Liver (tissue), 9 donors: Measurements from ENCODE around the gene SCAI. TPM values are rescaled to one million over a fixed set of nuclear protein-coding genes. Genes with fewer than 3 reads are reported as not detected.

Source experiments
- DNase-seq: peaks from one replicate; pipeline ENCODE4 v3.0.0-alpha.2; 2017; ENCODE audit warnings: low spot score
- H3K27ac ChIP-seq, 2 donors: one replicate each; pipeline ENCODE4 v1.7.0; 2013; ENCODE audit warnings: inconsistent platforms in 2 of 2, low read length in 2 of 2, control low read depth in 1 of 2, low read depth in 1 of 2, mild to moderate bottlenecking in 1 of 2
- H3K27me3 ChIP-seq, 4 donors: one replicate each; pipeline versions ENCODE4 v1.6.1 to v1.7.0; 2013; ENCODE audit warnings: low read length in 3 of 4, inconsistent platforms in 1 of 4, mild to moderate bottlenecking in 1 of 4, moderate library complexity in 1 of 4; ENCODE audit not compliant: control insufficient read depth in 4 of 4, insufficient read depth in 4 of 4
- H3K36me3 ChIP-seq, 4 donors: one replicate each; pipeline versions ENCODE4 v1.6.1 to v1.7.0; 2013; ENCODE audit warnings: low read length in 3 of 4, mild to moderate bottlenecking in 3 of 4, low read depth in 1 of 4, moderate library complexity in 1 of 4; ENCODE audit not compliant: control insufficient read depth in 4 of 4, insufficient read depth in 3 of 4
- H3K4me1 ChIP-seq, 4 donors: one replicate each; pipeline versions ENCODE4 v1.6.1 to v1.7.0; 2013; ENCODE audit warnings: low read length in 3 of 4, mild to moderate bottlenecking in 3 of 4, moderate library complexity in 1 of 4; ENCODE audit not compliant: control insufficient read depth in 4 of 4, insufficient read depth in 4 of 4
- H3K4me3 ChIP-seq, 3 donors: one replicate each; pipeline versions ENCODE4 v1.6.1 to v1.7.0; 2013; ENCODE audit warnings: low read length in 3 of 3, control low read depth in 1 of 3, low read depth in 1 of 3, mild to moderate bottlenecking in 1 of 3
- H3K9ac ChIP-seq, 2 donors: one replicate each; pipeline ENCODE4 v1.7.0; 2013; ENCODE audit warnings: low read length in 2 of 2, mild to moderate bottlenecking in 2 of 2, moderate library complexity in 2 of 2, control low read depth in 1 of 2, low read depth in 1 of 2
- H3K9me3 ChIP-seq, 4 donors: one replicate each; pipeline versions ENCODE4 v1.6.1 to v1.7.0; 2013; ENCODE audit warnings: low read length in 3 of 4; ENCODE audit not compliant: control insufficient read depth in 4 of 4
- EGR1 ChIP-seq, 2 donors: IDR thresholded peaks; 2 replicates each; pipeline ENCODE4 v1.6.1; 2016 to 2018; ENCODE audit warnings: antibody characterized with exemption in 2 of 2, low read depth in 2 of 2
- FOXA1 ChIP-seq: IDR thresholded peaks from 2 replicates; pipeline ENCODE4 v1.6.1; 2016; ENCODE audit warnings: antibody characterized with exemption
- FOXA2 ChIP-seq: IDR thresholded peaks from 2 replicates; pipeline ENCODE4 v1.6.1; 2016; ENCODE audit warnings: antibody characterized with exemption
- GABPA ChIP-seq, 2 donors: IDR thresholded peaks in 1 of 2; conservative IDR thresholded peaks in 1 of 2; 2 replicates each; pipeline ENCODE4 v1.6.1; 2016; ENCODE audit warnings: antibody characterized with exemption in 2 of 2, mild to moderate bottlenecking in 1 of 2, moderate library complexity in 1 of 2
- HNF4A ChIP-seq, 2 donors: conservative IDR thresholded peaks; 2 replicates each; pipeline ENCODE4 v1.6.1; 2016; ENCODE audit warnings: antibody characterized with exemption in 2 of 2, mild to moderate bottlenecking in 2 of 2
- HNF4G ChIP-seq: IDR thresholded peaks from 2 replicates; pipeline ENCODE4 v1.6.1; 2016; ENCODE audit warnings: antibody characterized with exemption
- JUND ChIP-seq, 2 donors: IDR thresholded peaks; 2 replicates each; pipeline ENCODE4 v1.6.1; 2016; ENCODE audit warnings: antibody characterized with exemption in 2 of 2
- RAD21 ChIP-seq, 2 donors: IDR thresholded peaks; 2 replicates each; pipeline ENCODE4 v1.6.1; 2016; ENCODE audit warnings: antibody characterized with exemption in 2 of 2, mild to moderate bottlenecking in 2 of 2
- RXRA ChIP-seq, 2 donors: IDR thresholded peaks; 2 replicates each; pipeline ENCODE4 v1.6.1; 2017 to 2018; ENCODE audit warnings: antibody characterized with exemption in 2 of 2, mild to moderate bottlenecking in 1 of 2
- SP1 ChIP-seq: IDR thresholded peaks from 2 replicates; pipeline ENCODE4 v1.6.1; 2018; ENCODE audit warnings: antibody characterized with exemption, mild to moderate bottlenecking
- TAF1 ChIP-seq: conservative IDR thresholded peaks from 2 replicates; pipeline ENCODE4 v1.6.1; 2016; ENCODE audit warnings: antibody characterized with exemption, mild to moderate bottlenecking
- YY1 ChIP-seq: IDR thresholded peaks from 2 replicates; pipeline ENCODE4 v1.6.1; 2016; ENCODE audit warnings: antibody characterized with exemption, mild to moderate bottlenecking
- WGBS: extraction: QIAGEN DNeasy Blood & Tissue Kit; methylation state at CpG from one replicate; pipeline ENCODE4 v1.1.7; 2013; 5-methylcytosine and 5-hydroxymethylcytosine counted together
- polyA plus RNA-seq, 2 donors: library from polyadenylated mRNA; stranded (reverse) in 1 of 2; unstranded in 1 of 2; fragments of 200-250 nt in 1 of 2; fragments of >200 nt in 1 of 2; fragmentation: Nextera tagmentation in 1 of 2; extraction: Ambion mirVana in 1 of 2; gene quantifications; one replicate each; pipeline versions ENCODE4 v1.2.1 to v1.2.3, GENCODE V29; 2013 to 2015
- total RNA-seq, 2 donors: library from RNA; depleted of rRNA; stranded (reverse); fragments of >200 nt; gene quantifications; one replicate each; pipeline ENCODE4 v1.2.3, GENCODE V29; 2014
- TF ChIP-seq, protein P1 (sequence below): IDR thresholded peaks from 2 replicates; pipeline ENCODE4 v1.6.1; 2016; ENCODE audit warnings: antibody characterized with exemption
- TF ChIP-seq, protein P2 (sequence below): fragments of 150-350 bp; IDR thresholded peaks from 2 replicates; pipeline ENCODE4 v1.5.1; 2017; ENCODE audit warnings: improper control_type of control experiment, low read depth, low read length; ENCODE audit not compliant: missing input control
- TF ChIP-seq, protein P3 (sequence below): IDR thresholded peaks from 2 replicates; pipeline ENCODE4 v1.6.1; 2016; ENCODE audit warnings: antibody characterized with exemption, mild to moderate bottlenecking
- TF ChIP-seq, protein P4 (sequence below): IDR thresholded peaks from 2 replicates; pipeline ENCODE4 v1.6.1; 2016; ENCODE audit warnings: antibody characterized with exemption
- TF ChIP-seq, protein P5 (sequence below): IDR thresholded peaks from 2 replicates; pipeline ENCODE4 v1.6.1; 2016; ENCODE audit warnings: antibody characterized with exemption
- donor health status: healthy.
- donor health status: healthy.
- donor health status: healthy.
- donor health status: healthy.
- donor health status: healthy.

The SCAI gene
- total and polyA plus RNA-seq, 4 donors = 0.24 to 5.3 (median 1.6) TPM

DNA sequence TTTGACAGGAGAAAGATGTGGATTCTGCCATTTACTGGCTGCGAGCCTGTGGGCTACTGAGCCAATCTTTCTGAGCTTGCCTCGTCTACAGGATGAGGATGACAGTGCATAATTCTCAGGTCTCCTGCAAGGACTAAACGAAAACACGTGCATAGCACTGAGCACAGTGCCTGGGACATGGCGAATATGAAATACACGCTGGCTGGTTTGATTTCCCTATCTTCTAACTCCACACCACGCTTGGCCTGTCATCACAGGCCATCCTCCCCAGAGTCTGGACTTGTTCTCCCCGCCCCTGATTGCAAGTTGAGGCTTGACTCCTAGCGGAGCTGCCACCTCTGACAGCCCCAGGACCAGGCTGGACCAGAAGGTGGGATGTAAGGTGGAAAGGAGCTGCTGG is 243.5 kb downstream of the SCAI start:
- Histone ChIP-seq H3K9me3 (no peaks in the 10 kb centered on the region), H3K27me3 (no peaks in the 10 kb centered on the region), H3K4me3 (no peak overlapping the region), H3K36me3 (peaks cover 11 to 36% (median 24%) of the 10 kb centered on the region in 4 donors), H3K9ac (no peak overlapping the region), H3K4me1 (no peaks in the 10 kb centered on the region), H3K27ac (no peak overlapping the region)
- TF ChIP-seq FOXA1 (no peak), SP1 (no peak), RXRA (IDR thresholded peaks at IDR 0.05) (no peak), EGR1 (IDR thresholded peaks at IDR 0.05; ENCODE audit: low read depth in 2 of 2) (no peak), TAF1 (no peak), JUND (IDR thresholded peaks at IDR 0.05) (no peak), YY1 (no peak), GABPA (IDR thresholded peaks at IDR 0.05 in 1 of 2, conservative IDR thresholded peaks at IDR 0.05 in 1 of 2) (no peak), FOXA2 (no peak), HNF4A (conservative IDR thresholded peaks at IDR 0.05) (no peak)
- TF ChIP-seq, protein P1, sequence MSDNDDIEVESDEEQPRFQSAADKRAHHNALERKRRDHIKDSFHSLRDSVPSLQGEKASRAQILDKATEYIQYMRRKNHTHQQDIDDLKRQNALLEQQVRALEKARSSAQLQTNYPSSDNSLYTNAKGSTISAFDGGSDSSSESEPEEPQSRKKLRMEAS = no peak
- TF ChIP-seq, protein P2, sequence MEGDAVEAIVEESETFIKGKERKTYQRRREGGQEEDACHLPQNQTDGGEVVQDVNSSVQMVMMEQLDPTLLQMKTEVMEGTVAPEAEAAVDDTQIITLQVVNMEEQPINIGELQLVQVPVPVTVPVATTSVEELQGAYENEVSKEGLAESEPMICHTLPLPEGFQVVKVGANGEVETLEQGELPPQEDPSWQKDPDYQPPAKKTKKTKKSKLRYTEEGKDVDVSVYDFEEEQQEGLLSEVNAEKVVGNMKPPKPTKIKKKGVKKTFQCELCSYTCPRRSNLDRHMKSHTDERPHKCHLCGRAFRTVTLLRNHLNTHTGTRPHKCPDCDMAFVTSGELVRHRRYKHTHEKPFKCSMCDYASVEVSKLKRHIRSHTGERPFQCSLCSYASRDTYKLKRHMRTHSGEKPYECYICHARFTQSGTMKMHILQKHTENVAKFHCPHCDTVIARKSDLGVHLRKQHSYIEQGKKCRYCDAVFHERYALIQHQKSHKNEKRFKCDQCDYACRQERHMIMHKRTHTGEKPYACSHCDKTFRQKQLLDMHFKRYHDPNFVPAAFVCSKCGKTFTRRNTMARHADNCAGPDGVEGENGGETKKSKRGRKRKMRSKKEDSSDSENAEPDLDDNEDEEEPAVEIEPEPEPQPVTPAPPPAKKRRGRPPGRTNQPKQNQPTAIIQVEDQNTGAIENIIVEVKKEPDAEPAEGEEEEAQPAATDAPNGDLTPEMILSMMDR = no peak
- TF ChIP-seq, protein P3, sequence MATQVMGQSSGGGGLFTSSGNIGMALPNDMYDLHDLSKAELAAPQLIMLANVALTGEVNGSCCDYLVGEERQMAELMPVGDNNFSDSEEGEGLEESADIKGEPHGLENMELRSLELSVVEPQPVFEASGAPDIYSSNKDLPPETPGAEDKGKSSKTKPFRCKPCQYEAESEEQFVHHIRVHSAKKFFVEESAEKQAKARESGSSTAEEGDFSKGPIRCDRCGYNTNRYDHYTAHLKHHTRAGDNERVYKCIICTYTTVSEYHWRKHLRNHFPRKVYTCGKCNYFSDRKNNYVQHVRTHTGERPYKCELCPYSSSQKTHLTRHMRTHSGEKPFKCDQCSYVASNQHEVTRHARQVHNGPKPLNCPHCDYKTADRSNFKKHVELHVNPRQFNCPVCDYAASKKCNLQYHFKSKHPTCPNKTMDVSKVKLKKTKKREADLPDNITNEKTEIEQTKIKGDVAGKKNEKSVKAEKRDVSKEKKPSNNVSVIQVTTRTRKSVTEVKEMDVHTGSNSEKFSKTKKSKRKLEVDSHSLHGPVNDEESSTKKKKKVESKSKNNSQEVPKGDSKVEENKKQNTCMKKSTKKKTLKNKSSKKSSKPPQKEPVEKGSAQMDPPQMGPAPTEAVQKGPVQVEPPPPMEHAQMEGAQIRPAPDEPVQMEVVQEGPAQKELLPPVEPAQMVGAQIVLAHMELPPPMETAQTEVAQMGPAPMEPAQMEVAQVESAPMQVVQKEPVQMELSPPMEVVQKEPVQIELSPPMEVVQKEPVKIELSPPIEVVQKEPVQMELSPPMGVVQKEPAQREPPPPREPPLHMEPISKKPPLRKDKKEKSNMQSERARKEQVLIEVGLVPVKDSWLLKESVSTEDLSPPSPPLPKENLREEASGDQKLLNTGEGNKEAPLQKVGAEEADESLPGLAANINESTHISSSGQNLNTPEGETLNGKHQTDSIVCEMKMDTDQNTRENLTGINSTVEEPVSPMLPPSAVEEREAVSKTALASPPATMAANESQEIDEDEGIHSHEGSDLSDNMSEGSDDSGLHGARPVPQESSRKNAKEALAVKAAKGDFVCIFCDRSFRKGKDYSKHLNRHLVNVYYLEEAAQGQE = no peak
- WGBS = 96% methylated on average over 9 of the region's 9 CpGs
- DNase-seq = no peak

DNA sequence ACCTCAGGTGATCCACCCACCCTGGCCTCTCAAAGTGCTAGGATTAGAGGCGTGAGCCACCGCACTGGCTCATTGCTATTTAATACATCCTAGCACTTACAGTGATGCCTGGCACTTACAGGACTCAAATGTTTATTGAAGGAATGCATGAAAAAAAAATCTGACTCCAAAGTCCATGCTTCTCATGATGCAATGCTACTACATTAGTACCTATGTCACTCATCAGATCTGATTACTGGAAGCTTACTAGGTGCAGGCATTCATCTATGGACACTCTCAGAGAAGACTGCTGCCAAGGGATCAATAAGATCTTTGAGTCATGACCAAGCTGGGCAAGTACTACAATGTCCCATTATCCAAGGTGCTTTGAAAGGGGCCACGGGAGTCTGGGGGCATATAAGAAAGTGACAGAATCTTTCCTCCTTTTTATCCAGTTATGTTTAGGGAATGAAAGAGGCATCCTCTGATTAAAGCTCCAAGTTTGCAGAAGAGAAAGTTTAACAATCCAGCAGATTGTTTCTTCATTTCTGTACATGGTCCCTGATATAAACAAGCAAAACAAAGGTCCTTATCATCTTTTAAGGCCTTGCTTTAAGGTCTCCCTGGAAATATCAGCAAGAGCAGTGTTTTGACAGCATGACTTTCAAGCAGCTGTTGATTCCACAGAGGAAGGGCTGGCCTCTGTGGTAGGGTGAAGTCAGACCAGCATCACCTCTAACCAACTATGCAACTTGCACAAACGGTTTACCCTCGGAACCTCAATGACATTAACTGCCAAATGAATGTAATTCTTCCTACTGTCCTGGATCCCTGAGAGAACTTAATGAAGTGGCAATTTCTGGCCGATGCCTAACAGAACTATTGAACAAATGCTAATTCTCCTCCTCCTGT is 245.5 kb downstream of the SCAI start:
- TF ChIP-seq SP1 (peak; percentile 31), FOXA2 (peak; percentile 24), HNF4A (conservative IDR thresholded peaks at IDR 0.05) (peak; percentile 82 to 83), RAD21 (IDR thresholded peaks at IDR 0.05) (peak; percentile 22 to 36), HNF4G (peak; percentile 61), JUND (IDR thresholded peaks at IDR 0.05) (peak; percentile 29 to 38), YY1 (peak; percentile 25), TAF1 (no peak)
- TF ChIP-seq, protein P1 = no peak
- TF ChIP-seq, protein P4, sequence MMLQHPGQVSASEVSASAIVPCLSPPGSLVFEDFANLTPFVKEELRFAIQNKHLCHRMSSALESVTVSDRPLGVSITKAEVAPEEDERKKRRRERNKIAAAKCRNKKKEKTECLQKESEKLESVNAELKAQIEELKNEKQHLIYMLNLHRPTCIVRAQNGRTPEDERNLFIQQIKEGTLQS = peak; percentile 75
- TF ChIP-seq, protein P5, sequence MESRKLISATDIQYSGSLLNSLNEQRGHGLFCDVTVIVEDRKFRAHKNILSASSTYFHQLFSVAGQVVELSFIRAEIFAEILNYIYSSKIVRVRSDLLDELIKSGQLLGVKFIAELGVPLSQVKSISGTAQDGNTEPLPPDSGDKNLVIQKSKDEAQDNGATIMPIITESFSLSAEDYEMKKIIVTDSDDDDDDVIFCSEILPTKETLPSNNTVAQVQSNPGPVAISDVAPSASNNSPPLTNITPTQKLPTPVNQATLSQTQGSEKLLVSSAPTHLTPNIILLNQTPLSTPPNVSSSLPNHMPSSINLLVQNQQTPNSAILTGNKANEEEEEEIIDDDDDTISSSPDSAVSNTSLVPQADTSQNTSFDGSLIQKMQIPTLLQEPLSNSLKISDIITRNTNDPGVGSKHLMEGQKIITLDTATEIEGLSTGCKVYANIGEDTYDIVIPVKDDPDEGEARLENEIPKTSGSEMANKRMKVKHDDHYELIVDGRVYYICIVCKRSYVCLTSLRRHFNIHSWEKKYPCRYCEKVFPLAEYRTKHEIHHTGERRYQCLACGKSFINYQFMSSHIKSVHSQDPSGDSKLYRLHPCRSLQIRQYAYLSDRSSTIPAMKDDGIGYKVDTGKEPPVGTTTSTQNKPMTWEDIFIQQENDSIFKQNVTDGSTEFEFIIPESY = no peak
- peaks cover 8 to 44% (median 28%) of the 10 kb centered on the region in 4 donors for H3K36me3 ChIP-seq
- H3K9ac ChIP-seq = no peak overlapping the region
- H3K27ac ChIP-seq = peak overlapping the region in 1 of 2 donors; percentile 7
- H3K27me3 ChIP-seq = no peaks in the 10 kb centered on the region
- no peak overlapping the region for H3K4me3 ChIP-seq
- no peaks in the 10 kb centered on the region for H3K9me3 ChIP-seq
- 91% methylated on average over 6 of the region's 6 CpGs for WGBS
- H3K4me1 ChIP-seq = no peaks in the 10 kb centered on the region
- no peak for DNase-seq
